Activated naive CD4-positive, alpha-beta T cell treated with anti-CD3 and anti-CD28 coated beads, Interleukin-2, amount 10 ng/mL, durations not matched to agents 7 days and 5 days (primary cell): ENCODE data around the gene ZNF501.

Experiments
- CTCF ChIA-PET: fragments of 350-600 bp; sonication (Branson Sonifier 250); formaldehyde crosslinking; loops from one replicate; lab custom pipeline; 2021; ENCODE audit warnings: antibody characterized with exemption; lab: Charles Lee
- DNase-seq: peaks from one replicate; pipeline ENCODE4 v3.0.0-alpha.2; 2020
- H3K27ac Mint-ChIP-seq: one replicate; pipeline ENCODE4 v1.8.0; 2021; ENCODE audit warnings: mild to moderate bottlenecking, moderate library complexity, mixed read lengths
- H3K27me3 Mint-ChIP-seq: one replicate; pipeline ENCODE4 v1.8.0; 2021; ENCODE audit warnings: mild to moderate bottlenecking, mixed read lengths
- H3K36me3 Mint-ChIP-seq: one replicate; pipeline ENCODE4 v1.8.0; 2021; ENCODE audit warnings: mixed read lengths
- H3K4me1 Mint-ChIP-seq: one replicate; pipeline ENCODE4 v1.8.0; 2021; ENCODE audit warnings: mixed read lengths
- H3K4me3 Mint-ChIP-seq: one replicate; pipeline ENCODE4 v1.8.0; 2021; ENCODE audit warnings: mild to moderate bottlenecking, moderate library complexity, mixed read lengths
- H3K9me3 Mint-ChIP-seq: one replicate; pipeline ENCODE4 v1.8.0; 2021; ENCODE audit warnings: mixed read lengths

ZNF501 gene

DNA sequence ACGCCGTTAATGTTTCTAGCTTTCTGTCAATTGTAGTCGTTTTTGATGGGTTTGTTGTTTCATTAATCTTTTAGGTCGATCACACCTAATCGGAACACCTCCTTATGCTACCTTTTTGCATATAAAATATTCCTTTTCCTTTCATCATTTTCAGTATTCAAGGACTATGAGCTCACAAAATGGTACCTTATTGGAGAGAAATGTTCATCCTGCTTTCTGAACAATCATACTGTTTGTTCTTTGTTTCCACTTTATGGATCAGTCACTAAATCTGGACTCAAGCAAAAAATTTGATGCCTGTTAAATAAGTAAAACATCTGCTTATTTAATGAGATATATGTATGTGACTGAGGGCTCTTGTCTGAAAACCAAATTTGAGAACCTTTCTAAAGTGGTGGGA lies 33.3 kb downstream of the ZNF501 start:
- Mint-ChIP-seq H3K36me3 (peaks cover 73% of the 10 kb centered on the region), H3K27me3 (no peaks in the 10 kb centered on the region), H3K4me1 (peaks cover 40% of the 10 kb centered on the region), H3K9me3 (peaks cover 40% of the 10 kb centered on the region), H3K4me3 (peak overlapping the region; percentile 85), H3K27ac (peak overlapping the region; percentile 88)
- no peak for DNase-seq
- CTCF ChIA-PET = interaction anchor here (1.2 kb wide), 1 partner anchor 151 kb away, joined by 4 read pairs; no protein-coding TSS in a partner anchor

GRCh38 chr3:44764248-44764647 lies 34.8 kb downstream of the ZNF501 start:
- Mint-ChIP-seq H3K9me3 (peaks cover 39% of the 10 kb centered on the region), H3K4me3 (no peak overlapping the region), H3K27me3 (no peaks in the 10 kb centered on the region), H3K27ac (no peak overlapping the region), H3K36me3 (peaks cover 74% of the 10 kb centered on the region), H3K4me1 (peaks cover 40% of the 10 kb centered on the region)
- DNase-seq = no peak
- CTCF ChIA-PET = no interaction called here

GRCh38 chr3:44771424-44772098 lies 42.1 kb downstream of the ZNF501 start:
- no peak overlapping the region for H3K27ac Mint-ChIP-seq
- CTCF ChIA-PET = no interaction called here
- H3K4me1 Mint-ChIP-seq = no peaks in the 10 kb centered on the region
- DNase-seq = no peak
- peaks cover 84% of the 10 kb centered on the region for H3K36me3 Mint-ChIP-seq
- no peaks in the 10 kb centered on the region for H3K27me3 Mint-ChIP-seq
- peaks cover 52% of the 10 kb centered on the region for H3K9me3 Mint-ChIP-seq
- H3K4me3 Mint-ChIP-seq = no peak overlapping the region

DNA sequence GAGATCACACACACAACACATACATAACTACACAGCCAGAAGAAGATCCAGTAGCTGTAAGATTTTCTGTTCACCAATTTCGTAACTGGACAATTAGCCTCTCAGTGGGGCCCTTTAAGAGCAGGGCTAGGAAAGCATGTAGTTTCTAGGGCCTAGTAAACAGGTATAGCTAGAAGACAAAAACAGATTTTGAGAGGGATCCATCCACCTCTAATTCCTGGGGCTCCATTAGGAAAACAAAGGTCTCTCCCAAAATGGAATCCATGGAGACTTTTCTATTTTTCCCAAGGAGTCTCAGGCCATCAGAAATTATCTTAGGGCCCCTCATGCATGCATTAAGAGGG lies 42.6 kb downstream of the ZNF501 start:
- no peak for DNase-seq
- H3K9me3 Mint-ChIP-seq = peaks cover 50% of the 10 kb centered on the region
- no peaks in the 10 kb centered on the region for H3K27me3 Mint-ChIP-seq
- no peaks in the 10 kb centered on the region for H3K4me1 Mint-ChIP-seq
- CTCF ChIA-PET = no interaction called here
- H3K27ac Mint-ChIP-seq = no peak overlapping the region
- peaks cover 84% of the 10 kb centered on the region for H3K36me3 Mint-ChIP-seq
- no peak overlapping the region for H3K4me3 Mint-ChIP-seq

GRCh38 chr3:44782891-44783290 lies 53.5 kb downstream of the ZNF501 start:
- Mint-ChIP-seq H3K9me3 (no peaks in the 10 kb centered on the region), H3K27me3 (no peaks in the 10 kb centered on the region), H3K4me1 (no peaks in the 10 kb centered on the region), H3K36me3 (peaks cover 67% of the 10 kb centered on the region), H3K4me3 (no peak overlapping the region), H3K27ac (no peak overlapping the region)
- CTCF ChIA-PET = no interaction called here
- no peak for DNase-seq
